ENCODE results near the gene CST2. TPM values are rescaled to one million over a fixed set of nuclear protein-coding genes. Genes with fewer than 3 reads are reported as not detected.
"Not testable (repeated sequence)": the region's sequence is repeated elsewhere in the genome, so short reads cannot be mapped to it uniquely, and the experiment has no call there.

CST2 gene
- total and polyA plus RNA-seq, 10 donors = 0.16 to 0.96 (median 0.50) TPM; not detected in 7

GRCh38 chr20:23832775-23833513 is 6.4 kb upstream of the CST2 start:
- Histone ChIP-seq H3K9me3 (no peaks in the 10 kb centered on the region), H3K27ac (no peak overlapping the region), H3K27me3 (replicated peaks in 1 of 7) (peaks cover 0 to 19% (median 0%) of the 10 kb centered on the region in 7 donors), H3K36me3 (no peaks in the 10 kb centered on the region), H3K4me3 (no peak overlapping the region), H3K4me1 (no peaks in the 10 kb centered on the region)
- 39 to 64% (median 52%) methylated on average over 3 of the region's 3 CpGs for WGBS, 5 donors
- intact Hi-C loops (cut with DNase I; ENCODE audit: low total_unique reads) = no loop called here
- DNase-seq = no peak
- TF ChIP-seq POLR2AphosphoS5 (IDR thresholded peaks at IDR 0.05) = no peak
- TF ChIP-seq, protein P1, sequence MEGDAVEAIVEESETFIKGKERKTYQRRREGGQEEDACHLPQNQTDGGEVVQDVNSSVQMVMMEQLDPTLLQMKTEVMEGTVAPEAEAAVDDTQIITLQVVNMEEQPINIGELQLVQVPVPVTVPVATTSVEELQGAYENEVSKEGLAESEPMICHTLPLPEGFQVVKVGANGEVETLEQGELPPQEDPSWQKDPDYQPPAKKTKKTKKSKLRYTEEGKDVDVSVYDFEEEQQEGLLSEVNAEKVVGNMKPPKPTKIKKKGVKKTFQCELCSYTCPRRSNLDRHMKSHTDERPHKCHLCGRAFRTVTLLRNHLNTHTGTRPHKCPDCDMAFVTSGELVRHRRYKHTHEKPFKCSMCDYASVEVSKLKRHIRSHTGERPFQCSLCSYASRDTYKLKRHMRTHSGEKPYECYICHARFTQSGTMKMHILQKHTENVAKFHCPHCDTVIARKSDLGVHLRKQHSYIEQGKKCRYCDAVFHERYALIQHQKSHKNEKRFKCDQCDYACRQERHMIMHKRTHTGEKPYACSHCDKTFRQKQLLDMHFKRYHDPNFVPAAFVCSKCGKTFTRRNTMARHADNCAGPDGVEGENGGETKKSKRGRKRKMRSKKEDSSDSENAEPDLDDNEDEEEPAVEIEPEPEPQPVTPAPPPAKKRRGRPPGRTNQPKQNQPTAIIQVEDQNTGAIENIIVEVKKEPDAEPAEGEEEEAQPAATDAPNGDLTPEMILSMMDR (IDR thresholded peaks at IDR 0.05 in 8 of 11, conservative IDR thresholded peaks at IDR 0.05 in 3 of 11) = no peak
- TF ChIP-seq POLR2A (IDR thresholded peaks at IDR 0.05) = no peak

DNA sequence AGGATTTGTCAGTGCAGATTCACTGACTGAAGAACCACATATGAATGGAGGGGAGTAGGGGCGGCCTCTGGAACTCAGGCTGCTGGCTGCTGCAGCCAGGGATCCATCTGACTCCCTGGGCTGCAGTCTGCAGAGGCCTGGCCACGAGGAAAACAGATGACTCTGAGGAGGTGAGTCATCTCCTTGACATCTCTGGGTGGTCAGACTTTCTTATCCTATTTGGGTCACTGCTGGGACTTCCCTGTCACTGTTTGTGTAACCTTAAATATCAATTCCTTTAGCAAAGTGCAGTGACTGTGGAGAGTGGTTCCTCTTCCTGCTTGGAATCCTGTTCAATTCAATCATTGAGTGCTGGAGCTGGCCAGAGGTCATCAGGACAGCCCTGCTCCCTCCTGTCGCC is 5.4 kb upstream of the CST2 start:
- DNase-seq; intact Hi-C loops (cut with DNase I; ENCODE audit: low total_unique reads); H3K4me1 ChIP-seq; H3K9me3 ChIP-seq; H3K4me3 ChIP-seq; H3K27ac ChIP-seq; H3K36me3 ChIP-seq: not testable (repeated sequence)
- 42 to 53% (median 51%) methylated on average over 3 of the region's 3 CpGs for WGBS, 5 donors
- H3K27me3 ChIP-seq (replicated peaks in 1 of 7) = peaks cover 0 to 21% (median 0%) of the 10 kb centered on the region in 7 donors

DNA sequence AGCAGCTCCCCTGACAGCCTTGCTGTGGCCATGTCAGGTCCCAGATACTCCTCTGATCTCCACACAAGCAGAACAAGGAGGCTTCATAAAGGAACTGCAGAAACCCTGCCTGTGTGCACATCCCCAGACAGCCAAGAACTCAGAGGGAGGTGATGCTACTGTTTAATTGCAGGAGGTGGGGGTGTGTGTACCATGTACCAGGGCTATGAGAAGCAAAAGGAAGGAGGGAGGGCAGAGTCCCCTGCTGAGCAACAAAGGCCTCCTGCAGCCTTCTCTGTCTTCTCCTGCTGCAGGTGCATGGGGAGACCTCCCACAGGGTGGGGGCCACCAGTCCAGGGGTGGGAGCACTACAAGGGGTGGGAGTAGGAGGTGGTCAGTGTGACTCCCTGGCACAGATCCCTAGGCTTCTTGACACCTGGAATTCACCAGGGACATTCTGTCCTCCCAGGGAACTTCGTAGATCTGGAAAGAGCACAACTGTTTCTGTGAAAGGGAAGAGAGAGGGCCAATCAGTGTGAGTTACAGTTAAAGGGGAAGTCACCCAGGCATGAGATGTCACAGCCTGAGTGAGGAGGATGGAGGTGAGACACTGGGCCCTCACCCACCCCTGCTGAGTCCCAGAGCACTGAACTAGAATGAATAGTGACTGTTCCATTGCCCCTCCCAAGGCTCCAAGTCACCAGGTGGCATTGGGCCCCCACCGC is 2.8 kb downstream of the CST2 start:
- Histone ChIP-seq H3K36me3 (no peaks in the 10 kb centered on the region), H3K4me3 (no peak overlapping the region), H3K27ac (no peak overlapping the region), H3K4me1 (no peaks in the 10 kb centered on the region), H3K27me3 (replicated peaks in 1 of 7) (peaks cover 0 to 11% (median 0%) of the 10 kb centered on the region in 7 donors), H3K9me3 (no peaks in the 10 kb centered on the region)
- TF ChIP-seq POLR2A (IDR thresholded peaks at IDR 0.05) (no peak), POLR2AphosphoS5 (IDR thresholded peaks at IDR 0.05) (no peak)
- TF ChIP-seq, protein P1 (IDR thresholded peaks at IDR 0.05 in 8 of 11, conservative IDR thresholded peaks at IDR 0.05 in 3 of 11) = no peak
- intact Hi-C loops (cut with DNase I; ENCODE audit: low total_unique reads) = no loop called here
- 57 to 67% (median 60%) methylated on average over 2 of the region's 2 CpGs for WGBS, 5 donors
- no peak for DNase-seq

- no peak overlapping the region for H3K27ac ChIP-seq
- H3K4me1 ChIP-seq = no peaks in the 10 kb centered on the region
- no peak overlapping the region for H3K4me3 ChIP-seq
- no peak for DNase-seq
- H3K27me3 ChIP-seq (replicated peaks in 1 of 7) = peaks cover 0 to 7% (median 0%) of the 10 kb centered on the region in 7 donors
- intact Hi-C loops (cut with DNase I; ENCODE audit: low total_unique reads) = no loop called here
- TF ChIP-seq POLR2A (IDR thresholded peaks at IDR 0.05) = no peak
- TF ChIP-seq POLR2AphosphoS5 (IDR thresholded peaks at IDR 0.05) = no peak
- TF ChIP-seq, protein P1 (IDR thresholded peaks at IDR 0.05 in 8 of 11, conservative IDR thresholded peaks at IDR 0.05 in 3 of 11) = no peak
- H3K9me3 ChIP-seq = no peaks in the 10 kb centered on the region
- 64 to 76% (median 68%) methylated on average over 5 of the region's 5 CpGs for WGBS, 5 donors
- H3K36me3 ChIP-seq = no peaks in the 10 kb centered on the region
Measured at GRCh38 chr20:23823111-23823510, 3.4 kb downstream of the CST2 start.
